ENCODE data around the gene ARMC9.

DNA sequence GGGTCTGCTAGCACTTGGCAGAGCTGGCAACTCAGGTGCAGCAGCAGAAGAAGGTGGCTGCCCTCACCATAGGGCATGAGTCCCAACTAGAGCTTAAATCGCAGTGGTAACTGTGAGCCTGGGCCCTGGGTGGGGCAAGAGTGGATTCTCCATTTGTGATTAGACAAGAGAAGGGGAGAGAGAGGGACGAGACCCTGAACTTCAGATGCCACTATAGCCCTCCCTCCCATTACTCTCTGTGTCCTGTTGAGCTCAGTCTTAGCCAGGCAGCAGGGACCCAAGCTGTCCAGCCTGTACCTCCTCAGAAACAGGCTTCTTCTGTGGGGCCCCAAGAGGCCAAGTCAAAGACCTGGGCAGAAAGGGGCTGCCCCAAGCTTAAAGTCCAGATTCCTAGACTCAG, 127.4 kb downstream of the ARMC9 start:
- TF ChIP-seq CTCF (CRISPR knock-in tag; IDR thresholded peaks at IDR 0.05) (no peak), POLR2A (IDR thresholded peaks at IDR 0.05; ENCODE audit: insufficient read depth in 1 of 2, low read depth in 2 of 2, low read length in 2 of 2) (no peak), SRSF9 (IDR thresholded peaks at IDR 0.05; ENCODE audit: borderline replicate concordance, insufficient read depth, low read depth, low read length, poor library complexity, severe bottlenecking) (no peak), FOSL2 (CRISPR knock-in tag; IDR thresholded peaks at IDR 0.05) (no peak), RAD21 (CRISPR knock-in tag; IDR thresholded peaks at IDR 0.05) (no peak), ZNF546 (CRISPR knock-in tag; conservative IDR thresholded peaks at IDR 0.05) (no peak), ARID2 (CRISPR knock-in tag; IDR thresholded peaks at IDR 0.05; ENCODE audit: borderline replicate concordance) (no peak), BHLHE40 (IDR thresholded peaks at IDR 0.05; ENCODE audit: low read length) (no peak), PLRG1 (conservative IDR thresholded peaks at IDR 0.05) (no peak), ONECUT2 (CRISPR knock-in tag; IDR thresholded peaks at IDR 0.05) (no peak), ZIK1 (CRISPR knock-in tag; IDR thresholded peaks at IDR 0.05; ENCODE audit: borderline replicate concordance, low read depth) (no peak), MEF2D (CRISPR knock-in tag; IDR thresholded peaks at IDR 0.05) (no peak)
- TF ChIP-seq, protein P1, sequence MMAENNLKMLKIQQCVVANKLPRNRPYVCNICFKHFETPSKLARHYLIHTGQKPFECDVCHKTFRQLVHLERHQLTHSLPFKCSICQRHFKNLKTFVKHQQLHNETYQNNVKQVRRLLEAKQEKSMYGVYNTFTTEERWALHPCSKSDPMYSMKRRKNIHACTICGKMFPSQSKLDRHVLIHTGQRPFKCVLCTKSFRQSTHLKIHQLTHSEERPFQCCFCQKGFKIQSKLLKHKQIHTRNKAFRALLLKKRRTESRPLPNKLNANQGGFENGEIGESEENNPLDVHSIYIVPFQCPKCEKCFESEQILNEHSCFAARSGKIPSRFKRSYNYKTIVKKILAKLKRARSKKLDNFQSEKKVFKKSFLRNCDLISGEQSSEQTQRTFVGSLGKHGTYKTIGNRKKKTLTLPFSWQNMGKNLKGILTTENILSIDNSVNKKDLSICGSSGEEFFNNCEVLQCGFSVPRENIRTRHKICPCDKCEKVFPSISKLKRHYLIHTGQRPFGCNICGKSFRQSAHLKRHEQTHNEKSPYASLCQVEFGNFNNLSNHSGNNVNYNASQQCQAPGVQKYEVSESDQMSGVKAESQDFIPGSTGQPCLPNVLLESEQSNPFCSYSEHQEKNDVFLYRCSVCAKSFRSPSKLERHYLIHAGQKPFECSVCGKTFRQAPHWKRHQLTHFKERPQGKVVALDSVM (CRISPR knock-in tag; IDR thresholded peaks at IDR 0.05) = no peak
- TF ChIP-seq, protein P2, sequence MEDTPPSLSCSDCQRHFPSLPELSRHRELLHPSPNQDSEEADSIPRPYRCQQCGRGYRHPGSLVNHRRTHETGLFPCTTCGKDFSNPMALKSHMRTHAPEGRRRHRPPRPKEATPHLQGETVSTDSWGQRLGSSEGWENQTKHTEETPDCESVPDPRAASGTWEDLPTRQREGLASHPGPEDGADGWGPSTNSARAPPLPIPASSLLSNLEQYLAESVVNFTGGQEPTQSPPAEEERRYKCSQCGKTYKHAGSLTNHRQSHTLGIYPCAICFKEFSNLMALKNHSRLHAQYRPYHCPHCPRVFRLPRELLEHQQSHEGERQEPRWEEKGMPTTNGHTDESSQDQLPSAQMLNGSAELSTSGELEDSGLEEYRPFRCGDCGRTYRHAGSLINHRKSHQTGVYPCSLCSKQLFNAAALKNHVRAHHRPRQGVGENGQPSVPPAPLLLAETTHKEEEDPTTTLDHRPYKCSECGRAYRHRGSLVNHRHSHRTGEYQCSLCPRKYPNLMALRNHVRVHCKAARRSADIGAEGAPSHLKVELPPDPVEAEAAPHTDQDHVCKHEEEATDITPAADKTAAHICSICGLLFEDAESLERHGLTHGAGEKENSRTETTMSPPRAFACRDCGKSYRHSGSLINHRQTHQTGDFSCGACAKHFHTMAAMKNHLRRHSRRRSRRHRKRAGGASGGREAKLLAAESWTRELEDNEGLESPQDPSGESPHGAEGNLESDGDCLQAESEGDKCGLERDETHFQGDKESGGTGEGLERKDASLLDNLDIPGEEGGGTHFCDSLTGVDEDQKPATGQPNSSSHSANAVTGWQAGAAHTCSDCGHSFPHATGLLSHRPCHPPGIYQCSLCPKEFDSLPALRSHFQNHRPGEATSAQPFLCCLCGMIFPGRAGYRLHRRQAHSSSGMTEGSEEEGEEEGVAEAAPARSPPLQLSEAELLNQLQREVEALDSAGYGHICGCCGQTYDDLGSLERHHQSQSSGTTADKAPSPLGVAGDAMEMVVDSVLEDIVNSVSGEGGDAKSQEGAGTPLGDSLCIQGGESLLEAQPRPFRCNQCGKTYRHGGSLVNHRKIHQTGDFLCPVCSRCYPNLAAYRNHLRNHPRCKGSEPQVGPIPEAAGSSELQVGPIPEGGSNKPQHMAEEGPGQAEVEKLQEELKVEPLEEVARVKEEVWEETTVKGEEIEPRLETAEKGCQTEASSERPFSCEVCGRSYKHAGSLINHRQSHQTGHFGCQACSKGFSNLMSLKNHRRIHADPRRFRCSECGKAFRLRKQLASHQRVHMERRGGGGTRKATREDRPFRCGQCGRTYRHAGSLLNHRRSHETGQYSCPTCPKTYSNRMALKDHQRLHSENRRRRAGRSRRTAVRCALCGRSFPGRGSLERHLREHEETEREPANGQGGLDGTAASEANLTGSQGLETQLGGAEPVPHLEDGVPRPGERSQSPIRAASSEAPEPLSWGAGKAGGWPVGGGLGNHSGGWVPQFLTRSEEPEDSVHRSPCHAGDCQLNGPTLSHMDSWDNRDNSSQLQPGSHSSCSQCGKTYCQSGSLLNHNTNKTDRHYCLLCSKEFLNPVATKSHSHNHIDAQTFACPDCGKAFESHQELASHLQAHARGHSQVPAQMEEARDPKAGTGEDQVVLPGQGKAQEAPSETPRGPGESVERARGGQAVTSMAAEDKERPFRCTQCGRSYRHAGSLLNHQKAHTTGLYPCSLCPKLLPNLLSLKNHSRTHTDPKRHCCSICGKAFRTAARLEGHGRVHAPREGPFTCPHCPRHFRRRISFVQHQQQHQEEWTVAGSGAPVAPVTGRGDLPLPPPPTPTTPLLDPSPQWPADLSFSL (CRISPR knock-in tag; IDR thresholded peaks at IDR 0.05) = no peak

All from HepG2 (cell line).